Loucy (cell line): ENCODE results near the gene PRPSAP1.
A peak's percentile ranks its signal among the peaks of the same experiment; 100 is the strongest.

ENCODE experiments used
- H2AFZ ChIP-seq: fragments of 200-600 bp; sonication (generic); 2 replicates; pipeline ENCODE4 v1.6.0; 2016; ENCODE audit warnings: antibody characterized with exemption, mild to moderate bottlenecking, low read length, moderate library complexity
- H3F3A ChIP-seq: fragments of 200-600 bp; 2 replicates; pipeline ENCODE4 v1.6.0; 2016; ENCODE audit warnings: antibody characterized with exemption, low read depth, mild to moderate bottlenecking
- H3K27me3 ChIP-seq: fragments of 200-600 bp; sonication (generic); 2 replicates; pipeline ENCODE4 v1.6.1; 2014; ENCODE audit warnings: low read length, mild to moderate bottlenecking; ENCODE audit not compliant: insufficient read depth, poor library complexity, severe bottlenecking
- H3K36me3 ChIP-seq: fragments of 200-600 bp; sonication (generic); 2 replicates; pipeline ENCODE4 v1.6.1; 2016; ENCODE audit warnings: low read length; ENCODE audit not compliant: insufficient read depth
- H3K4me1 ChIP-seq: fragments of 200-600 bp; sonication (generic); 2 replicates; pipeline ENCODE4 v1.5.1; 2014; ENCODE audit warnings: low read length, mild to moderate bottlenecking; ENCODE audit not compliant: insufficient read depth, poor library complexity, severe bottlenecking
- H3K4me2 ChIP-seq: fragments of 200-600 bp; sonication (generic); 2 replicates; pipeline ENCODE4 v1.6.0; 2014; ENCODE audit warnings: antibody characterized with exemption, low read length, low read depth, mild to moderate bottlenecking; ENCODE audit not compliant: poor library complexity, severe bottlenecking
- H3K4me3 ChIP-seq: fragments of 200-600 bp; sonication (generic); 2 replicates; pipeline ENCODE4 v1.5.1; 2014; ENCODE audit warnings: low read length, mild to moderate bottlenecking, mixed read lengths; ENCODE audit not compliant: poor library complexity, severe bottlenecking
- H3K79me2 ChIP-seq: fragments of 200-600 bp; sonication (generic); 2 replicates; pipeline ENCODE4 v1.6.1; 2014; ENCODE audit warnings: low read length; ENCODE audit not compliant: insufficient read depth
- H3K9ac ChIP-seq: fragments of 200-600 bp; sonication (generic); 2 replicates; pipeline ENCODE4 v1.6.0; 2014; ENCODE audit warnings: mild to moderate bottlenecking, low read depth, low read length, moderate library complexity; ENCODE audit not compliant: poor library complexity, severe bottlenecking
- H3K9me2 ChIP-seq: fragments of 200-600 bp; sonication (generic); replicated peaks from 2 replicates; pipeline ENCODE4 v1.6.1; 2016; ENCODE audit warnings: low read depth, low read length, mixed read lengths
- H3K9me3 ChIP-seq: fragments of 200-600 bp; sonication (generic); 2 replicates; pipeline ENCODE4 v1.6.1; 2014; ENCODE audit warnings: mild to moderate bottlenecking, antibody characterized with exemption, low read length, low read depth; ENCODE audit not compliant: insufficient read depth
- H4K20me1 ChIP-seq: fragments of 200-600 bp; sonication (generic); 2 replicates; pipeline ENCODE4 v1.6.0; 2014; ENCODE audit warnings: antibody characterized with exemption, low read length, mild to moderate bottlenecking; ENCODE audit not compliant: insufficient read depth, poor library complexity, severe bottlenecking
- EZH2phosphoT487 ChIP-seq: fragments of 200-600 bp; IDR thresholded peaks from 2 replicates; pipeline ENCODE4 v1.6.1; 2018; ENCODE audit warnings: antibody characterized with exemption, mild to moderate bottlenecking, moderate library complexity, borderline replicate concordance
- TF ChIP-seq, protein P1 (sequence below): fragments of 200-600 bp; sonication (generic); conservative IDR thresholded peaks from 2 replicates; pipeline ENCODE4 v1.5.1; 2014; ENCODE audit warnings: mild to moderate bottlenecking, antibody characterized with exemption, low read length

PRPSAP1 gene, protein sequence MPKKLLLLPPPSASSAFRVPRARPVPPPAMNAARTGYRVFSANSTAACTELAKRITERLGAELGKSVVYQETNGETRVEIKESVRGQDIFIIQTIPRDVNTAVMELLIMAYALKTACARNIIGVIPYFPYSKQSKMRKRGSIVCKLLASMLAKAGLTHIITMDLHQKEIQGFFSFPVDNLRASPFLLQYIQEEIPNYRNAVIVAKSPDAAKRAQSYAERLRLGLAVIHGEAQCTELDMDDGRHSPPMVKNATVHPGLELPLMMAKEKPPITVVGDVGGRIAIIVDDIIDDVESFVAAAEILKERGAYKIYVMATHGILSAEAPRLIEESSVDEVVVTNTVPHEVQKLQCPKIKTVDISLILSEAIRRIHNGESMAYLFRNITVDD

DNA sequence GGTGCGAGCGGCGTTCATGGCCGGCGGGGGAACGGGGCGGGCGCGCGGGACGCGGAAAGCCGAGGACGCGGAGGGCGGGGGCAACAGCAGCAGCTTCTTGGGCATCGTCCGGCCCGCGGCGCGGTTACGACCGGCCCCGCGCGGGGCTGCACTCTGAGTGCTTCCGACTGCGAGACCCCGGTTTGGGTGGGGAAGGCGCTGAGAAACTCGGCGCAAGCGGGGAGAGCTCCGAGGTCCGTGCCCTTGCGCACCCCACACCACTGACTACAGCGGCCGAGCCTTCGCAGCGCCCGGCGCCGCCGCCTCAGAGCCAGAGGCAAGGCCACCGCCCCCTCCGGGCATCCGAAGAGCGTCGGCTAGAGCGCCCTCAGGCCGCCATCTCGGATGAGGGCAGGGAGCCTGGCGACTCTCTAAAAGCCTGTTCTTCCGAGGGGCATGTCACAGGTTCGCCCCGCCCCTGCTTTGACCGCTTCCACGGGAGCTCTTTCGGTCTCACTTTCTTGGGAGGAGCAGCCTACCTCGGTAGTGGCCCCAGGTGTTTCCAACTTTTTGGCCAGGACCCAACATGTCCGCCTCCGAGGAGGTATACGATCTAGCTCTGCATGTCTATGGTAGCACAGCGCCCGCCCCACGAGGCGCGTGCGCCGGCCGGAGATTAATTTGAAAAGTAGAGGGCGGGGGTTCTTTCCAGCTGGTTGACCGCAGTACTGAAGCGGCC, at the start of gene PRPSAP1:
Gene PRPSAP1 (minus strand): TSS at position 318 of the 718 bp plus-strand sequence. CDS start 213 bp downstream, at position 105.
- no peaks in the 10 kb centered on the region for H3K36me3 ChIP-seq
- peak within 1 kb of the TSS; percentile 87 for H3K4me2 ChIP-seq
- H3K4me3 ChIP-seq: peak within 1 kb of the TSS; percentile 81
- H3K4me1 ChIP-seq: peaks cover 17% of the 10 kb centered on the region
- no peaks in the 10 kb centered on the region for H3K27me3 ChIP-seq
- H3F3A ChIP-seq: no peaks in the 10 kb centered on the region
- H3K79me2 ChIP-seq: peaks cover 45% of the 10 kb centered on the region
- no peaks in the 10 kb centered on the region for H3K9me2 ChIP-seq
- no peaks in the 10 kb centered on the region for H3K9me3 ChIP-seq
- peak within 1 kb of the TSS; percentile 64 for H3K9ac ChIP-seq
- H4K20me1 ChIP-seq: peaks cover 6% of the 10 kb centered on the region
- TF ChIP-seq EZH2phosphoT487: no peak
- TF ChIP-seq, protein P1, sequence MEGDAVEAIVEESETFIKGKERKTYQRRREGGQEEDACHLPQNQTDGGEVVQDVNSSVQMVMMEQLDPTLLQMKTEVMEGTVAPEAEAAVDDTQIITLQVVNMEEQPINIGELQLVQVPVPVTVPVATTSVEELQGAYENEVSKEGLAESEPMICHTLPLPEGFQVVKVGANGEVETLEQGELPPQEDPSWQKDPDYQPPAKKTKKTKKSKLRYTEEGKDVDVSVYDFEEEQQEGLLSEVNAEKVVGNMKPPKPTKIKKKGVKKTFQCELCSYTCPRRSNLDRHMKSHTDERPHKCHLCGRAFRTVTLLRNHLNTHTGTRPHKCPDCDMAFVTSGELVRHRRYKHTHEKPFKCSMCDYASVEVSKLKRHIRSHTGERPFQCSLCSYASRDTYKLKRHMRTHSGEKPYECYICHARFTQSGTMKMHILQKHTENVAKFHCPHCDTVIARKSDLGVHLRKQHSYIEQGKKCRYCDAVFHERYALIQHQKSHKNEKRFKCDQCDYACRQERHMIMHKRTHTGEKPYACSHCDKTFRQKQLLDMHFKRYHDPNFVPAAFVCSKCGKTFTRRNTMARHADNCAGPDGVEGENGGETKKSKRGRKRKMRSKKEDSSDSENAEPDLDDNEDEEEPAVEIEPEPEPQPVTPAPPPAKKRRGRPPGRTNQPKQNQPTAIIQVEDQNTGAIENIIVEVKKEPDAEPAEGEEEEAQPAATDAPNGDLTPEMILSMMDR: no peak
- peak within 1 kb of the TSS; percentile 90 for H2AFZ ChIP-seq

DNA sequence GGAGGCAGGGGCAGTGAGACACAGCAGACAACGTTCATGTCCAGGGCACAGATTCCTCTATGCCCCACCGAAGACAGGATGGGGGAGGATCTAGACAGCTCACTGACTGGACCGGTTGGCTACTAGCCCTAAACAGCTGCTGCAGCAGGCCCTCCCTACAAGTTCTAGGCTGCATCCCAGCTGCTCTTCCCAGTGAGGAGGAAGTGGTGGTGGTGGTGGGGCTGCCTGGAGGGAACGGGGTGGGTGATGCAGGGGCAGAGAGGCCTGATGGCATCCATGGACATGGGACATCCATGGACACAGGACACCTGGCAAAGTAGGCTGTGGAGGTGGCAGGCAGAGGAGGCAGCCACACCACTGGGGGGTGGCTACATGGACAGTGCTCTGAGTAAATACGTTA, 49.0 kb upstream of the PRPSAP1 start:
- Histone ChIP-seq H3K4me3 (no peak overlapping the region), H3K27me3 (no peaks in the 10 kb centered on the region), H3K9ac (no peak overlapping the region), H3K9me2 (no peaks in the 10 kb centered on the region), H3K4me2 (no peak overlapping the region), H3K9me3 (no peaks in the 10 kb centered on the region), H3K79me2 (peaks cover 20% of the 10 kb centered on the region; the same call in 1 of the 2 replicates), H3K36me3 (peaks cover 79% of the 10 kb centered on the region; the same call in 1 of the 2 replicates), H2AFZ (no peak overlapping the region), H3F3A (no peaks in the 10 kb centered on the region), H4K20me1 (no peaks in the 10 kb centered on the region), H3K4me1 (no peaks in the 10 kb centered on the region)
- TF ChIP-seq, protein P1: no peak
- TF ChIP-seq EZH2phosphoT487: no peak

DNA sequence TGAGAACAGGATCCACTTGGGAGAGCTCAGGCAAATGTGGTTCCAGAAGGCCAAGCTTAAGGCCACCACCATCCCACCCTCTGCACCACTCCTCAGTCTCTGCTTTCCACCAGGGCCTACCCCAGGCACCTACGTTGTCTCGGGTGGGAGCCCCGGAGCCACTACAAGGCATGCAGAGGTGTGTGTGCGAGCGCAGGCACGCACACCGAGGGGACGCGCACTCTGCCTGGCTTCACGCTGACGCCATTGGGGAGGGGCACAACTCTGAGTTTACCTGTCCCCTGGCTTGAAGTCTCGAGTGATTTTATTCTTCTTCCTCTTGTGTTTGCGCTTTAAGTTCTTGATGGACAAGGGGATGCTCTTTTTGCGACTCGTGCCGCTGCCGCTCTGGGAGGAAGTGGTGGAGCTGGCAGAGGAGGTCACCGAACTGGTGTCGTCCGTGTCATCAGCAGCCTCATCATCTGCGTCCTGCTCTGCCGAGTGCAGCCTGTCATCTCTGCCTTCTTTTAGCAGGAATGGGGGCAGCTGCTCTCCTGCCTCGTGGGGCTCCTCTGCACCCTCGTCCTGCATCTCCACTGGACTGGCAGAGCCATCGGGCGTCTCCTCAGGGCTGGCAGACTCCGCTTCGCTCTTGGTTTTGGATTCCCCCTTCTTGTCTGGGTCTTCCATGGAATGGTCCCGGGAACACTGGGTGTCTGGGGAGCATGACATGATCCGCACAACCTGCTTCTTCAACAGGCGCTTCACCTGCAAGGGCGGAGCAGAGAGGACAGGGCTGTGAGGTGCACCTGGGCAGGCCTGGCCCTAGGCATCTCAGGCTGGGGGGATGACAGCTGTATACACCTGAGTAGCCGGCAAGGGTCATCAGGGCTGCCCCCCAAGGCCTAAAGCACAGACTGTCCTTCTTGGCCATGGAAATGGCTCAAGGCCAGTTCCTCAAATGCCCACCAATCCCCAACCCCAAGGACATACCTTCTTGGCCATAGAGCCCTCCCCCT, 45.8 kb upstream of the PRPSAP1 start:
- peaks cover 93% of the 10 kb centered on the region; the same call in 1 of the 2 replicates for H3K36me3 ChIP-seq

More for the DNA sequence above, 45.8 kb upstream of the PRPSAP1 start:
- no peaks in the 10 kb centered on the region for H3K9me2 ChIP-seq
- H2AFZ ChIP-seq: no peak overlapping the region
- H3K4me2 ChIP-seq: no peak overlapping the region
- no peak overlapping the region for H3K9ac ChIP-seq
- H3K27me3 ChIP-seq: no peaks in the 10 kb centered on the region
- H3K79me2 ChIP-seq: no peaks in the 10 kb centered on the region
- peaks cover 3% of the 10 kb centered on the region for H4K20me1 ChIP-seq
- no peak overlapping the region for H3K4me3 ChIP-seq
- no peaks in the 10 kb centered on the region for H3K9me3 ChIP-seq
- TF ChIP-seq, protein P1: no peak
- no peak for TF ChIP-seq EZH2phosphoT487
- no peaks in the 10 kb centered on the region for H3F3A ChIP-seq
- H3K4me1 ChIP-seq: no peaks in the 10 kb centered on the region
